Mesenteric fat pad (tissue), 1 donor: Measurements from ENCODE around the gene SPATA2. TPM values are rescaled to one million over a fixed set of nuclear protein-coding genes. Genes with fewer than 3 reads are reported as not detected.
A peak's percentile ranks its signal among the peaks of the same experiment; 100 is the strongest.
"Not testable (repeated sequence)": the region's sequence is repeated elsewhere in the genome, so short reads cannot be mapped to it uniquely, and the experiment has no call there.

Experiments
- DNase-seq: peaks from one replicate; pipeline ENCODE4 v3.0.0-alpha.2; 2020; ENCODE audit warnings: low spot score
- long read RNA-seq: library from polyadenylated mRNA; unstranded; transcript quantifications from one replicate; pipeline ENCODE4 v2.0.0, GENCODE V29; 2020
- total RNA-seq: library from RNA; stranded (reverse); fragmentation: NEBNext Ultra II Directional; extraction: Animal tissue kit (Norgen Biotek cat#: 25700); gene quantifications from one replicate; pipeline ENCODE4 v1.2.1, GENCODE V29; 2021
- donor health status: DM: yes; HTN: yes; CAD: no.

Gene SPATA2
- total RNA-seq = 4.9 TPM
- long read RNA-seq, full-length matches to known transcripts = 6 of 12 reads
- long read RNA-seq, partial matches to known transcripts = 0 of 12 reads
- long read RNA-seq, other reads (novel, unspliced or antisense) = 6 of 12 reads

GRCh38 chr20:49915380-49916145 lies at the start of gene SPATA2:
Gene SPATA2 (minus strand): TSS chr20:49915529. CDS start chr20:49908490, 7,039 bp downstream.
- DNase-seq = peak; percentile 98

DNA sequence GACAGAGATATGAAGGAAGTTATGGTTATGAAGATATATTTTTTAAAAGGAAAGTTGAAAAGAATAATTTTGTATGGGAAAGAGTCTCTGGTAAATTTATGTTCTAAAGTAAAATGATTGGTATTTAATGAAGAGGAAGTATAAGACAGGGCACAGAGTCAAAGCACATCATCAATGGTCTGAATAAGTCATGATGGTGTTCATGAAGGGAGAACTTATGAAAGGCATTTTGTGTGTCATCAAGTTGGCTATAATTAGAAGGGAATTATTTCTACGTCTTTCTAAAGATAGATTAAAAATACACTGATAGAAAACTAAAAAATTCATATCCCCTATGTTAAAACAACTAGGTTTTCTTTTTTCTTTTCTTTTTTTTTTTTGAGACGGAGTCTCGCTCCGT lies 46.1 kb upstream of the SPATA2 start:
- DNase-seq = no peak

DNA sequence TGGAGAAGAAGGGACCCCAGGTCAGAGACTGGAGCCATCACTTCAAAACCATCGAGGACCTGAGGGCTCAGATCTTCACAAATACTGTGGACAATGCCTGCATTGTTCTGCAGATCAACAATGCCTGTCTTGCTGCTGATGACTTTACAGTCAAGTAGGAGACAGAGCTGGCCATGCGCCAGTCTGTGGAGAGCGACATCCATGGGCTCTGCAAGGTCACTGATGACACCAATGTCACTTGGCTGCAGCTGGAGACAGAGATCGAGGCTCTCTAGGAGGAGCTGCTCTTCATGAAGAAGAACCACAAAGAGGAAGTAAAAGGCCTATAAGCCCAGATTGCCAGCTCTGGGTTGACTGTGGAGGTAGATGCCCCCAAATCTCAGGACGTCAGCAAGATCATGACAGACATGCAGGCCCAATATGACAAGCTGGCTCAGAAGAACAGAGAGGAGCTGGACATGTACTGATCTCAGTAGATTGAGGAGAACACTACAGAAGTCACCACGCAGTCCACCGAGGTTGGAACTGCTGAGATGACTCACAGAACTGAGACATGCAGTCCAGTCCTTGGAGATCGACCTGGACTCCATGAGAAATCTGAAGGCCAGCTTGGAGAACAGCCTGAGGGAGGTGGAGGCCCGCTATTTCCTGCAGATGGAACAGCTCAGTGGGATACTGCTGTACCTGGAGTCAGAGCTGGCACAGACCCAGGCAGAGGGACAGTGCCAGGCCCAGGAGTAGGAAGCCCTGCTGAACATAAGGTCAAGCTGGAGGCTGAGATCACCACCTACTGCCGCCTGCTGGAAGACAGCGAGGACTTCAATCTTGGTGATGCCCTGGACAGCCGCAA lies 42.0 kb upstream of the SPATA2 start:
- DNase-seq = not testable (repeated sequence)

DNA sequence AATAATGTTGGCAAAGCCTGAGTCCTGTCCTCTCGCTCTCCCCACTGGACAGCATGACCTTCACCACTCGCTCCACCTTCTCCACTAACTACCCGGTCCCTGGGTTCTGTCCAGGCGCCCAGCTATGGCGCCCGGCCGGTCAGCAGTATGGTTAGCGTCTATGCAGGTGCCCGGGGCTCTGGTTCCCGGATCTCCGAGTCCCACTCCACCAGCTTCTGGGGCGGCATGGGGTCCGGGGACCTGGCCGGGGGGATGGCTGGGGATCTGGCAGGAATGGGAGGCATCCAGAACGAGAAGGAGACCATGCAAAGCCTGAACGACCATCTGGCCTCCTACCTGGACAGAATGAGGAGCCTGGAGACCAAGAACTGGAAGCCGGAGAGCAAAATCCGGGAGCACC lies 41.4 kb upstream of the SPATA2 start:
- DNase-seq = no peak

GRCh38 chr20:49955830-49956396 lies 40.6 kb upstream of the SPATA2 start:
- DNase-seq = not testable (repeated sequence)

DNA sequence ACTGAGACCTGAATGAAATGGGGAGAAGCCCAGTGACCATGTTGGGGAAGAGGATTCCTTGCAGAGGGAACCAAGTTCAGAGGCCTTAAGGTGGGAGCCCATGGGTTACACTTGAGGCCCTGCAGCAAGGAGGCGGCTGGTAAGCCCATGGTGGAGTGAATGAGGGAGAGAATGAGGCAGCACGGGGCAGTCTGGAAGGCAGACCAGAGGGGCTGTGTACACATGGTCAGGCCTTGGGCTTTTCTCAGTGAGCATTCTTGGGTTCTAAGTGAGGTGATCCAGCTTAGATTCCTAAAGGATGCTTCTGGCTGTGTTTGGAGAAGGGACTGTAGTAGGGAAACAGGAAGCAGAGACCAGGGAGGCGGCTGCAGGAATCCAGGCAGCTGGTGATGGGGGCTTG lies 39.8 kb upstream of the SPATA2 start:
- DNase-seq = no peak

DNA sequence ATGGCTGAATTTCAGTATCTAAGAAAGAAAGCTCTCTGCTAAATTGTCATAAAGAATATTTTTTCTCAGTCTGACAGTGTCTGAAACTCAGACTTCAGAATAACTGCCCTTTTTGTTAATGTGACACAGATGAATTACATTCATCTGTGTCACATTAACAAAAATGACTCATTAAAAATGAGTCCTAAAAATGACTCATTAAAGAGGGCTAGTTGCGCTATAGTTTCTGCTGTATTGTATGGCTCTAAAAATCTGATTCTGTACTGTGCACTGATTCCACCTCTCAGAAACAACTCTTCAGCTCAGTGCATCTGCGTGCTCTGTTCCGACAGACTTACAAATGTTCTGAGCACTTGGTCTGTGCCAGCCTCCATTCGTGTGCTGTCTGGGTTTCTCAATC lies 35.8 kb upstream of the SPATA2 start:
- no peak for DNase-seq

GRCh38 chr20:49948809-49949507 lies 33.6 kb upstream of the SPATA2 start:
- no peak for DNase-seq

DNA sequence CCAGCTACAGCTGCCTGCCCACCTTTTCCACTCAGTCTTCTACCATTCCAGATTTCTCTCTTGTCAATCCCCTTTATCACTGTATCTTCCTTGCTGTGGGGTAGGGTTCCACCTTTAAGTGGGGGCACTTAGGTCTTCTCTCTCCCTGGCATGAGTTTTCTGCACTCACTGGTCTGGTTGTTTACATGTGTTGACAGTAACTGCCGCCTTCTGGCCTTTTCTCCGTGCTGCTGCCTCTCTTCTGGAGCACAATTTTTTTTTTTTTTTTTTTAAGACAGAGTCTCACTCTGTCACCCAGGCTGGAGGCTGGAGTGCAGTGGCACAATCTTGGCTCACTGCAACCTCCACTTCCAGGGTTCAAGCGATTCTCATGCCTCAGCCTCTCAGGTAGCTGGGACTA lies 32.8 kb upstream of the SPATA2 start:
- no peak for DNase-seq

DNA sequence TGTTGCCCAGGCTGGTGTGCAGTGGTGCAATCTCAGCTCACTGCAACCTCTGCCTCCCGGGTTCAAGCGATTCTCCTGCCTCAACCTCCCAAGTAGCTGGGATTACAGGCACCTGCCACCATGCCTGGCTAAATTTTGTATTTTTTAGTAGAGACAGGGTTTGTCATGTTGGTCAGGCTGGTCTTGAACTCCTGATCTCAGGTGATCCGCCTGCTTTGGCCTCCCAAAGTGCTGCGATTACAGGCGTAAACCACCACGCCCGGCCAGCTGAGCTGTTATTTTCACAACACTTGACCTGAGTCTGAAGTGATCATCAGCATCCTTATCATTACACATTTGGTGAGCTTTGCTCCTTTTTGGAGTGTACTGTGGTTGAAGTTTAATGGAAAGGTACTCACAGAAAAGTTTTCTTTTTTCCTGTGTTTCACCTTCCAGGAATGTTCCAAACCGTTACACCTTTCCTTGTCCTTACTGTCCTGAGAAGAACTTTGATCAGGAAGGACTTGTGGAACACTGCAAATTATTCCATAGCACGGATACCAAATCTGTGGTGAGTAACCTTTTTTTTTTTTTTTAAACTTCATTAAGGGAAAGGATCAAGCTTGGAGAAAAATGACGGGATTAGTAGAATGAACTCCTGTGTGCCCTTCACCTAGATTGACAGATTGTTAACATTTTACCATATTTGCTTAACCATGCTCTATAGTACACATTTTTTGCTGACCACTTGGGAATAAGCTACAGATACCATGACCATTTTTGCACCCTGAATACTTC lies 30.6 kb upstream of the SPATA2 start:
- DNase-seq = no peak

- no peak for DNase-seq
Measured at GRCh38 chr20:49945306-49945700, 30.0 kb upstream of the SPATA2 start.

DNA sequence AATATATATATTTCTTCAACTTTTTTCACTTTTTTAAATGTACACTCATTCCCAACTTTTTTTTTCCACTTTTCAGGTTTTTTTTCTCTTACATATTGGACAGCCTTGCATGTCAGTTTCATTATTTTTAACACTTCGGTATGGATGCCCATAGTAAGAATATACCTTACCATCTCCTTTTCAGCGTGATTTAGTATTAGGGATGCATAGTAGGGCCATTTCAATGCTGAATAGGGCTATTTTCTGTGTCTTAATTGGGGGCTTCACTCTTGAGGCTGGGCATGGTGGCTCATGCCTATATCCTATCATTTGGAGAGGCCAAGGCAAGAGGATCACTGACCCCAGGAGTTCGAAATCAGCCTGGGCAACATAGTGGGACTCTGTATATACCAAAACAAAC lies 27.6 kb upstream of the SPATA2 start:
- no peak for DNase-seq

DNA sequence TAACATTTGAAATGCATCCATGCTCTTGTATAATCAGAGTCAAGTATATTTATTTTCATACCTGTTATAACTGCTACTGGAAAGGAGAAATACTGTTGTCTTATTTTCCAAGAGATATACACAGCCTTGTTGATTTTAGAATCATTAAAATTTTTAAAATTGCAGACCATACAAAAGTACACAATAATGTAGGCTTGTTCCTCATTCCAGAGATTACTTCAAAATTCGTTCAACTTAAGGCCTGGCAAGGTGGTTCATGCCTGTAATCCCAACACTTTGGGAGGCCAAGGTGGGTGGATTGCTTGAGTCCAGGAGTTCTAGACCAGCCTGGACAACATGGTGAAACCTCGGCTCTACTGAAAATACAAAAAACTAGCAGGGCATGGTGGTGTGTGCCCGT lies 27.0 kb upstream of the SPATA2 start:
- no peak for DNase-seq

DNA sequence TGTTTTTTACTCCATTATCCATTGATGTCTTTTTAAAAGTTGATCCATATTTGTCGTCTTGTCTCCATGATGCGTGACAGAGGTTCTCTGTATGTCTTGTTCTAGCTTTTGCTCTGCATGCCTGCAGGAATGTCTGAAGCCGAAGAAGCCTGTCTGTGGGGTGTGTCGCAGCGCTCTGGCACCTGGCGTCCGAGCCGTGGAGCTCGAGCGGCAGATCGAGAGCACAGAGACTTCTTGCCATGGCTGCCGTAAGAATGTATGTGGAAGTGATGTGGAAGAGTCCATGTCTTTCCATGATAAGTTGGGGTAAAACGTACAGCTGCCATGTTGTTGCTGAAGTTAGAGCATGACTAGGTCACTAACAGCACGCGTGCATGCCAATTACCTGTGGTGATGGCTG lies 26.1 kb upstream of the SPATA2 start:
- no peak for DNase-seq

GRCh38 chr20:49938173-49939163 lies 23.1 kb upstream of the SPATA2 start:
- DNase-seq = peak; percentile 71

- peak; percentile 60 for DNase-seq
Measured at GRCh38 chr20:49937027-49937929, 21.9 kb upstream of the SPATA2 start.

DNA sequence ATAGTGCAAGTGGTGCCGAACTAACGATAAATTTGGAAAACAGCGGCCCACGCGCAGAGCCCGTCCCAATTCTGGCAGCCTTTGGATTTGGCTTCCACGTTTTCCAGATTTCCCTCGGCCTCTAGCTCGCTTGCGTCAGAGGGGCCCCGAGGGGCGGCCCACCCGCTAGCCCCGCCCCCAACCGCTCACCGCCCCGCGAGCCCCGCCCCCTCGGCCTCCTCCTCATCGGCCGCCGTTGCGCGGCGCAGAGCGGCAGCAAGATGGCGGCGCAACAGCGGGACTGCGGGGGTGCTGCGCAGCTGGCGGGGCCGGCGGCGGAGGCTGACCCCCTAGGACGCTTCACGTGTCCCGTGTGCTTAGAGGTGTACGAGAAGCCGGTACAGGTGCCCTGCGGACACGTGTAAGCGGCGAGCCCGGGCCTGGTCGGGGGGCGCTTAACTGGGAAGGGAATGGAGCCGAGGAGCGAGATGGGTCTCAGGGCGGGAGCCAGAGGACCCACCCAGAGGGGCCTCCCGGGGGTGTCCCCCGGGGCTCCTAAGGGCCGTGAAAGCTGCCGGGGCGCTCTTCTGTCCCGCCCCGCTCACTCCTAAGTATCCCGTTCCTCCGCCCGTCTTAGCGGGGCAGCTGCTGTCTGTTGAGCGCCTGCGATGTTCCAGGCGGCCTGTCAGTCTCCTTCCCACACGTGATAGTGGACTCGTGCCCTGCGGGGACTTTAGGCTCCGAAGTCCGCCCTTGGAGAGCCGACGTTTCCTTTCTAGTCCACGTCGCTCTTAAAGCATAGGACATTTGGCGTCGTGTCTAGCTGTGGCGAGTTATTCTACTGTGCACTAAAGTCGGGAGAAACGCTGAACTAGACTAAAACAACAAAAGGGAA lies 21.1 kb upstream of the SPATA2 start, which contains the start of gene RNF114:
TSS of gene RNF114 (plus strand) at position 245 of the 874 bp plus-strand sequence. CDS start at position 261, 16 bp downstream.
- DNase-seq = peak; percentile 97
